Effector memory CD8-positive, alpha-beta T cell (primary cell): ENCODE data around the gene ARID4A.
"Not testable (repeated sequence)": the region's sequence is repeated elsewhere in the genome, so short reads cannot be mapped to it uniquely, and the experiment has no call there.

Experiments
- ATAC-seq: fragments of 150-1000 bp; cut with Tn5 transposase; replicated peaks from 2 replicates; pipeline ENCODE4 v1.10.0; 2021; ENCODE audit warnings: mild to moderate bottlenecking, moderate library complexity
- DNase-seq, 3 experiments: peaks; one replicate each; pipeline ENCODE4 v3.0.0; 2021
- H3K27ac Mint-ChIP-seq, 2 donors: one replicate each; pipeline ENCODE4 v1.8.0; 2022; ENCODE audit warnings: mild to moderate bottlenecking in 2 of 2, mixed read lengths in 2 of 2, moderate library complexity in 2 of 2
- H3K27me3 Mint-ChIP-seq, 2 donors: one replicate each; pipeline ENCODE4 v1.8.0; 2022; ENCODE audit warnings: mixed read lengths in 2 of 2
- H3K36me3 Mint-ChIP-seq: one replicate; pipeline ENCODE4 v1.8.0; 2022; ENCODE audit warnings: mild to moderate bottlenecking, moderate library complexity, mixed read lengths; ENCODE audit not compliant: insufficient read depth
- H3K4me1 Mint-ChIP-seq, 2 donors: one replicate each; pipeline ENCODE4 v1.8.0; 2022; ENCODE audit warnings: low read depth in 2 of 2, mixed read lengths in 2 of 2
- H3K4me3 Mint-ChIP-seq, 2 donors: one replicate each; pipeline ENCODE4 v1.8.0; 2022; ENCODE audit warnings: mild to moderate bottlenecking in 2 of 2, mixed read lengths in 2 of 2, moderate library complexity in 2 of 2
- H3K9me3 Mint-ChIP-seq, 2 donors: one replicate each; pipeline ENCODE4 v1.8.0; 2022; ENCODE audit warnings: mixed read lengths in 2 of 2

ARID4A gene

GRCh38 chr14:58301416-58301815 is 3.1 kb downstream of the ARID4A start:
- DNase-seq: no peak
- Mint-ChIP-seq H3K9me3 (no peaks in the 10 kb centered on the region), H3K4me3 (no peak overlapping the region), H3K27me3 (no peaks in the 10 kb centered on the region), H3K36me3 (peaks cover 45% of the 10 kb centered on the region), H3K4me1 (peaks cover 9 to 21% of the 10 kb centered on the region in 2 donors), H3K27ac (no peak overlapping the region)
- ATAC-seq: no peak

- Mint-ChIP-seq H3K36me3 (peaks cover 64% of the 10 kb centered on the region), H3K4me1 (peaks cover 11 to 20% of the 10 kb centered on the region in 2 donors), H3K4me3 (no peak overlapping the region), H3K9me3 (no peaks in the 10 kb centered on the region), H3K27me3 (no peaks in the 10 kb centered on the region), H3K27ac (no peak overlapping the region)
- ATAC-seq: no peak
- no peak for DNase-seq
Measured at GRCh38 chr14:58305730-58306129, 7.4 kb downstream of the ARID4A start.

GRCh38 chr14:58307597-58308316 is 9.4 kb downstream of the ARID4A start:
- peak overlapping the region in 1 of 2 donors; percentile 15 for H3K27ac Mint-ChIP-seq
- no peak overlapping the region for H3K4me3 Mint-ChIP-seq
- H3K9me3 Mint-ChIP-seq: no peaks in the 10 kb centered on the region
- H3K36me3 Mint-ChIP-seq: peaks cover 60% of the 10 kb centered on the region
- ATAC-seq (no peak), DNase-seq (no peak)
- H3K27me3 Mint-ChIP-seq: no peaks in the 10 kb centered on the region
- H3K4me1 Mint-ChIP-seq: peaks cover 11 to 14% of the 10 kb centered on the region in 2 donors

GRCh38 chr14:58309086-58309485 is 10.7 kb downstream of the ARID4A start:
- Mint-ChIP-seq H3K9me3 (no peaks in the 10 kb centered on the region), H3K36me3 (peaks cover 57% of the 10 kb centered on the region), H3K27ac (no peak overlapping the region), H3K27me3 (no peaks in the 10 kb centered on the region), H3K4me1 (peaks cover 9 to 11% of the 10 kb centered on the region in 2 donors), H3K4me3 (no peak overlapping the region)
- ATAC-seq: no peak
- DNase-seq: no peak

GRCh38 chr14:58313699-58314098 is 15.3 kb downstream of the ARID4A start:
- H3K9me3 Mint-ChIP-seq: no peaks in the 10 kb centered on the region
- peaks cover 6 to 8% of the 10 kb centered on the region in 2 donors for H3K4me1 Mint-ChIP-seq
- H3K27ac Mint-ChIP-seq: peak overlapping the region in 1 of 2 donors; percentile 35
- DNase-seq (no peak), ATAC-seq (no peak)
- peaks cover 51% of the 10 kb centered on the region for H3K36me3 Mint-ChIP-seq
- H3K4me3 Mint-ChIP-seq: no peak overlapping the region
- H3K27me3 Mint-ChIP-seq: no peaks in the 10 kb centered on the region

- H3K27ac Mint-ChIP-seq: no peak overlapping the region
- H3K27me3 Mint-ChIP-seq: no peaks in the 10 kb centered on the region
- ATAC-seq (no peak), DNase-seq (no peak)
- H3K36me3 Mint-ChIP-seq: peaks cover 62% of the 10 kb centered on the region
- H3K4me3 Mint-ChIP-seq: no peak overlapping the region
- H3K4me1 Mint-ChIP-seq: no peaks in the 10 kb centered on the region
- H3K9me3 Mint-ChIP-seq: no peaks in the 10 kb centered on the region
Measured at GRCh38 chr14:58315606-58316005, 17.3 kb downstream of the ARID4A start.

- no peaks in the 10 kb centered on the region for H3K27me3 Mint-ChIP-seq
- DNase-seq (no peak), ATAC-seq (no peak)
- H3K4me3 Mint-ChIP-seq: no peak overlapping the region
- no peak overlapping the region for H3K27ac Mint-ChIP-seq
- H3K4me1 Mint-ChIP-seq: peaks cover 7 to 10% of the 10 kb centered on the region in 2 donors
- peaks cover 83% of the 10 kb centered on the region for H3K36me3 Mint-ChIP-seq
- H3K9me3 Mint-ChIP-seq: no peaks in the 10 kb centered on the region
Measured at GRCh38 chr14:58327019-58327418, 28.7 kb downstream of the ARID4A start.

GRCh38 chr14:58331111-58331510 is 32.8 kb downstream of the ARID4A start:
- H3K27me3 Mint-ChIP-seq: no peaks in the 10 kb centered on the region
- peak overlapping the region; percentile 57 to 71 for H3K4me3 Mint-ChIP-seq
- peaks cover 56% of the 10 kb centered on the region for H3K36me3 Mint-ChIP-seq
- ATAC-seq (peak; percentile 98), DNase-seq (peak; percentile 86 to 92 (median 89))
- H3K27ac Mint-ChIP-seq: peak overlapping the region; percentile 82 to 98
- H3K9me3 Mint-ChIP-seq: no peaks in the 10 kb centered on the region
- H3K4me1 Mint-ChIP-seq: peaks cover 12 to 18% of the 10 kb centered on the region in 2 donors

GRCh38 chr14:58332561-58332960 is 34.2 kb downstream of the ARID4A start:
- peaks cover 50% of the 10 kb centered on the region for H3K36me3 Mint-ChIP-seq
- no peak overlapping the region for H3K4me3 Mint-ChIP-seq
- ATAC-seq (no peak), DNase-seq (no peak)
- H3K4me1 Mint-ChIP-seq: peaks cover 12 to 18% of the 10 kb centered on the region in 2 donors
- no peaks in the 10 kb centered on the region for H3K9me3 Mint-ChIP-seq
- no peak overlapping the region for H3K27ac Mint-ChIP-seq
- no peaks in the 10 kb centered on the region for H3K27me3 Mint-ChIP-seq

- H3K27me3 Mint-ChIP-seq, DNase-seq, ATAC-seq, H3K9me3 Mint-ChIP-seq, H3K4me3 Mint-ChIP-seq: not testable (repeated sequence)
- peaks cover 55% of the 10 kb centered on the region for H3K36me3 Mint-ChIP-seq
- H3K4me1 Mint-ChIP-seq: peaks cover 8 to 12% of the 10 kb centered on the region in 2 donors
- peak overlapping the region in 1 of 2 donors; percentile 86 for H3K27ac Mint-ChIP-seq
Measured at GRCh38 chr14:58339666-58340065, 41.3 kb downstream of the ARID4A start.

- DNase-seq: no peak
- ATAC-seq: no peak
- peaks cover 63% of the 10 kb centered on the region for H3K36me3 Mint-ChIP-seq
- no peak overlapping the region for H3K4me3 Mint-ChIP-seq
- peak overlapping the region in 1 of 2 donors; percentile 7 for H3K27ac Mint-ChIP-seq
- H3K9me3 Mint-ChIP-seq: no peaks in the 10 kb centered on the region
- H3K27me3 Mint-ChIP-seq: no peaks in the 10 kb centered on the region
- peaks cover 5% of the 10 kb centered on the region in 2 donors for H3K4me1 Mint-ChIP-seq
Measured at GRCh38 chr14:58341152-58341748, 42.9 kb downstream of the ARID4A start.

GRCh38 chr14:58343535-58343934 is 45.2 kb downstream of the ARID4A start:
- not testable (repeated sequence) for H3K27ac Mint-ChIP-seq, H3K27me3 Mint-ChIP-seq, H3K4me1 Mint-ChIP-seq, DNase-seq, H3K9me3 Mint-ChIP-seq, H3K4me3 Mint-ChIP-seq, ATAC-seq
- H3K36me3 Mint-ChIP-seq: peaks cover 71% of the 10 kb centered on the region

- DNase-seq (no peak), ATAC-seq (no peak)
- Mint-ChIP-seq H3K36me3 (peaks cover 61% of the 10 kb centered on the region), H3K4me1 (peaks cover 10 to 23% of the 10 kb centered on the region in 2 donors), H3K27me3 (no peaks in the 10 kb centered on the region), H3K9me3 (no peaks in the 10 kb centered on the region), H3K27ac (peak overlapping the region; percentile 81 to 86), H3K4me3 (peak overlapping the region; percentile 61 to 71)
Measured at GRCh38 chr14:58353516-58354299, 55.4 kb downstream of the ARID4A start.
